PC-3 (cell line): ENCODE data around the gene SDK2. TPM values are rescaled to one million over a fixed set of nuclear protein-coding genes. Genes with fewer than 3 reads are reported as not detected.

ENCODE experiments used
- ATAC-seq: fragments of 200-7000 bp; cut with Tn5 transposase; 2 replicates; pipeline ENCODE4 v1.9.1; 2020; ENCODE audit warnings: mild to moderate bottlenecking, moderate library complexity
- BruUV-seq: library from RNA; stranded (reverse); fragments of 400-500 nt; replicated peaks from 2 replicates; lab custom pipeline; 2021; lab: Mats Ljungman, UMichigan
- CTCF ChIA-PET: fragments of 300-600 bp; sonication (Branson Sonifier 250); formaldehyde crosslinking; loops from one replicate; lab custom pipeline; 2022; ENCODE audit warnings: antibody characterized with exemption; lab: Charles Lee
- POLR2A ChIA-PET: fragments of 300-600 bp; sonication (Branson Sonifier 250); formaldehyde crosslinking; loops from one replicate; lab custom pipeline; 2022; ENCODE audit warnings: antibody characterized with exemption; ENCODE audit not compliant: unreplicated experiment; lab: Charles Lee
- DNase-seq: peaks from one replicate; pipeline ENCODE4 v3.0.0-alpha.2; 2015
- H2AFZ ChIP-seq: fragments of 300-600 bp; sonication (generic); 2 replicates; pipeline ENCODE4 v1.6.0; 2016; ENCODE audit warnings: antibody characterized with exemption, low read length
- H3F3A ChIP-seq: fragments of 300-600 bp; sonication (generic); one replicate; pipeline ENCODE4 v1.6.0; 2017; ENCODE audit warnings: antibody characterized with exemption, low read length, control low read depth, mild to moderate bottlenecking; ENCODE audit not compliant: unreplicated experiment
- H3K27ac ChIP-seq: fragments of 300-600 bp; sonication (generic); 2 replicates; pipeline ENCODE4 v1.5.1; 2016; ENCODE audit warnings: mild to moderate bottlenecking, low read length
- H3K27me3 ChIP-seq: fragments of 300-600 bp; sonication (generic); 2 replicates; pipeline ENCODE4 v1.6.1; 2016; ENCODE audit warnings: low read length, mixed read lengths
- H3K36me3 ChIP-seq: fragments of 300-600 bp; sonication (generic); 2 replicates; pipeline ENCODE4 v1.6.1; 2016; ENCODE audit warnings: low read depth, mixed run types, low read length, mixed read lengths
- H3K4me1 ChIP-seq: fragments of 300-600 bp; sonication (generic); 2 replicates; pipeline ENCODE4 v1.5.1; 2016; ENCODE audit warnings: low read length; ENCODE audit not compliant: insufficient read depth
- H3K4me2 ChIP-seq: fragments of 300-600 bp; sonication (generic); 2 replicates; pipeline ENCODE4 v1.6.0; 2016; ENCODE audit warnings: low read length
- H3K4me3 ChIP-seq: fragments of 300-600 bp; sonication (generic); 2 replicates; pipeline ENCODE4 v1.5.1; 2016; ENCODE audit warnings: mild to moderate bottlenecking, low read length, mixed read lengths
- H3K79me2 ChIP-seq: fragments of 300-600 bp; sonication (generic); 2 replicates; pipeline ENCODE4 v1.6.1; 2017; ENCODE audit warnings: low read length, mixed read lengths
- H3K9ac ChIP-seq: fragments of 300-600 bp; sonication (generic); 2 replicates; pipeline ENCODE4 v1.6.0; 2016; ENCODE audit warnings: mild to moderate bottlenecking, low read length
- H3K9me2 ChIP-seq: fragments of 300-600 bp; sonication (generic); replicated peaks from 2 replicates; pipeline ENCODE4 v1.6.1; 2016; ENCODE audit warnings: mixed run types, low read length, mixed read lengths
- H3K9me3 ChIP-seq: fragments of 300-600 bp; sonication (generic); 2 replicates; pipeline ENCODE4 v1.6.1; 2016; ENCODE audit warnings: low read length, mixed read lengths
- H4K20me1 ChIP-seq: fragments of 300-600 bp; sonication (generic); 2 replicates; pipeline ENCODE4 v1.6.1; 2016; ENCODE audit warnings: low read length, mixed read lengths
- EZH2 ChIP-seq: fragments of 300-600 bp; sonication (generic); IDR thresholded peaks from one replicate; pipeline ENCODE4 v1.6.1; 2017; ENCODE audit warnings: antibody characterized with exemption, mild to moderate bottlenecking, low read length; ENCODE audit not compliant: unreplicated experiment
- EZH2phosphoT487 ChIP-seq: fragments of 300-600 bp; sonication (generic); IDR thresholded peaks from 2 replicates; pipeline ENCODE4 v1.6.1; 2018; ENCODE audit warnings: mild to moderate bottlenecking, antibody characterized with exemption, low read length, borderline replicate concordance
- intact Hi-C: fragments of 100-400 bp; cut with micrococcal nuclease; formaldehyde crosslinking; loops from 2 replicates; pipeline ENCODE4 v1.9.0; 2023
- total RNA-seq: library from RNA; depleted of rRNA; stranded (reverse); fragments of >200 nt; gene quantifications from 2 replicates; pipeline ENCODE4 v1.2.3, GENCODE V29; 2014
- TF ChIP-seq, protein P1 (sequence below): fragments of 300-600 bp; sonication (generic); conservative IDR thresholded peaks from 2 replicates; pipeline ENCODE4 v1.5.1; 2017; ENCODE audit warnings: antibody characterized with exemption, low read depth, mild to moderate bottlenecking, low read length

SDK2 gene
- total RNA-seq, 1 experiment from 2014 or later: 0.07 TPM

GRCh38 chr17:73463821-73464220 lies 180.4 kb downstream of the SDK2 start:
- Histone ChIP-seq H3K9me2 (no peaks in the 10 kb centered on the region), H3K4me1 (no peaks in the 10 kb centered on the region), H3K27ac (no peak overlapping the region), H3K36me3 (no peaks in the 10 kb centered on the region), H4K20me1 (no peaks in the 10 kb centered on the region), H2AFZ (no peak overlapping the region), H3K9me3 (no peaks in the 10 kb centered on the region), H3K79me2 (no peaks in the 10 kb centered on the region), H3K27me3 (peaks cover 39% of the 10 kb centered on the region), H3K4me2 (no peak overlapping the region), H3K9ac (no peak overlapping the region), H3F3A (no peaks in the 10 kb centered on the region), H3K4me3 (no peak overlapping the region)
- intact Hi-C loops: no loop called here
- ATAC-seq: no peak
- TF ChIP-seq EZH2: no peak
- ChIA-PET CTCF (no interaction called here), POLR2A (no interaction called here)
- no peak for DNase-seq
- no TSS peak for BruUV-seq

DNA sequence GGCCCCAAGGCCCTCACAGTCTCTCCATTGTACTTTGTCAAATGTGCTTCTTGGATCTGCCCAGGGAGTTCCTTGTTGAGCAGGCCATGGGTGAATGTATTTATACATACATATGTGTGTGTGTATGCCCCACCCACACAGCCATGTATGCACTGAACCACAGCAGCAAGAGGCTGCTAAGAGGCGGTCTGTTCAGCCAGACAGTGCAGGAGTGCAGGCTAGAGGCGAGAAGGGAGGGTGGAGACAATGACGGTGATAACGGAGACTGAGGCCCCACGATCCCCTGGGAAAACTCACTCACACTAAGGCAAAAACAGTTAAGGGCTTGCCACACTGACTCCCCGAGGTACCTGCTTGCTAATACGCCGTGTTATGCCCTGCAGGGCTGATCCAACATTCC lies 181.4 kb downstream of the SDK2 start:
- H3K9me2 ChIP-seq: no peaks in the 10 kb centered on the region
- no peak overlapping the region for H2AFZ ChIP-seq
- H3K27me3 ChIP-seq: peaks cover 44% of the 10 kb centered on the region
- ChIA-PET CTCF (no interaction called here), POLR2A (no interaction called here)
- H4K20me1 ChIP-seq: no peaks in the 10 kb centered on the region
- H3K4me1 ChIP-seq: no peaks in the 10 kb centered on the region
- DNase-seq (no peak), ATAC-seq (no peak)
- no TSS peak for BruUV-seq
- no peak overlapping the region for H3K4me3 ChIP-seq
- H3F3A ChIP-seq: no peaks in the 10 kb centered on the region
- H3K79me2 ChIP-seq: no peaks in the 10 kb centered on the region
- no peaks in the 10 kb centered on the region for H3K9me3 ChIP-seq
- intact Hi-C loops: no loop called here
- H3K9ac ChIP-seq: no peak overlapping the region
- no peaks in the 10 kb centered on the region for H3K36me3 ChIP-seq
- H3K4me2 ChIP-seq: no peak overlapping the region
- TF ChIP-seq EZH2: no peak
- no peak for TF ChIP-seq EZH2phosphoT487
- TF ChIP-seq, protein P1, sequence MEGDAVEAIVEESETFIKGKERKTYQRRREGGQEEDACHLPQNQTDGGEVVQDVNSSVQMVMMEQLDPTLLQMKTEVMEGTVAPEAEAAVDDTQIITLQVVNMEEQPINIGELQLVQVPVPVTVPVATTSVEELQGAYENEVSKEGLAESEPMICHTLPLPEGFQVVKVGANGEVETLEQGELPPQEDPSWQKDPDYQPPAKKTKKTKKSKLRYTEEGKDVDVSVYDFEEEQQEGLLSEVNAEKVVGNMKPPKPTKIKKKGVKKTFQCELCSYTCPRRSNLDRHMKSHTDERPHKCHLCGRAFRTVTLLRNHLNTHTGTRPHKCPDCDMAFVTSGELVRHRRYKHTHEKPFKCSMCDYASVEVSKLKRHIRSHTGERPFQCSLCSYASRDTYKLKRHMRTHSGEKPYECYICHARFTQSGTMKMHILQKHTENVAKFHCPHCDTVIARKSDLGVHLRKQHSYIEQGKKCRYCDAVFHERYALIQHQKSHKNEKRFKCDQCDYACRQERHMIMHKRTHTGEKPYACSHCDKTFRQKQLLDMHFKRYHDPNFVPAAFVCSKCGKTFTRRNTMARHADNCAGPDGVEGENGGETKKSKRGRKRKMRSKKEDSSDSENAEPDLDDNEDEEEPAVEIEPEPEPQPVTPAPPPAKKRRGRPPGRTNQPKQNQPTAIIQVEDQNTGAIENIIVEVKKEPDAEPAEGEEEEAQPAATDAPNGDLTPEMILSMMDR: no peak
- no peak overlapping the region for H3K27ac ChIP-seq

DNA sequence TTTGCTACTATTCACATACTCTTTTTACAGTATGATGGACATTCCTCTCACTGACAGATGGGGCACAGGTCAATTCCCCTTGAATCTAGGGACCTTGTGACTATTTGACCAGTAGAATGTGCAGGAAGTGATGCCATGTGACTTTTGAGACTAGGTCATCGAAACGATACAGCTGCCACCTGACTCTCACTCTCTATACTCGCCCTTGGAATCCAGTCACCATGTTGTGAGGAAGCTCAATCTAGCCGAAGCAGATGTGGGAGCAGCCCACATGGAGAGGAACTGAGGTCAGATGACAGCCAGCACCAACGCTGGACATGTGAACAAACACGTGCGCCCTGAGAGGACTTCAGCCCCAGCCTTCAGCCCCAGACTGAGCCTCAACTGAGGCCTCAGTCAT lies 184.3 kb downstream of the SDK2 start:
- Histone ChIP-seq H4K20me1 (no peaks in the 10 kb centered on the region), H3K4me3 (no peak overlapping the region), H3K4me1 (no peaks in the 10 kb centered on the region), H3K4me2 (no peak overlapping the region), H3K9ac (no peak overlapping the region), H3K27ac (no peak overlapping the region), H3K79me2 (no peaks in the 10 kb centered on the region), H3K9me2 (no peaks in the 10 kb centered on the region), H3K36me3 (no peaks in the 10 kb centered on the region), H3K27me3 (peaks cover 46% of the 10 kb centered on the region), H3K9me3 (no peaks in the 10 kb centered on the region), H3F3A (no peaks in the 10 kb centered on the region), H2AFZ (no peak overlapping the region)
- BruUV-seq: no TSS peak
- no peak for TF ChIP-seq EZH2
- no peak for TF ChIP-seq EZH2phosphoT487
- TF ChIP-seq, protein P1: no peak
- POLR2A ChIA-PET: no interaction called here
- no peak for DNase-seq
- intact Hi-C loops: no loop called here
- CTCF ChIA-PET: no interaction called here
- no peak for ATAC-seq
